NB4 (cell line): ENCODE measurements around the gene NFATC1.

Experiments
- CTCF ChIP-seq: IDR thresholded peaks from one replicate; pipeline ENCODE4 v1.5.1; 2012; ENCODE audit warnings: low read depth, low read length
- MYC ChIP-seq: IDR thresholded peaks from 2 replicates; pipeline ENCODE4 v1.6.1; 2011; ENCODE audit warnings: low read depth, low read length
- POLR2A ChIP-seq: IDR thresholded peaks from 2 replicates; pipeline ENCODE4 v1.6.1; 2011; ENCODE audit warnings: mild to moderate bottlenecking; ENCODE audit not compliant: insufficient read length; ENCODE audit errors: extremely low read depth

DNA sequence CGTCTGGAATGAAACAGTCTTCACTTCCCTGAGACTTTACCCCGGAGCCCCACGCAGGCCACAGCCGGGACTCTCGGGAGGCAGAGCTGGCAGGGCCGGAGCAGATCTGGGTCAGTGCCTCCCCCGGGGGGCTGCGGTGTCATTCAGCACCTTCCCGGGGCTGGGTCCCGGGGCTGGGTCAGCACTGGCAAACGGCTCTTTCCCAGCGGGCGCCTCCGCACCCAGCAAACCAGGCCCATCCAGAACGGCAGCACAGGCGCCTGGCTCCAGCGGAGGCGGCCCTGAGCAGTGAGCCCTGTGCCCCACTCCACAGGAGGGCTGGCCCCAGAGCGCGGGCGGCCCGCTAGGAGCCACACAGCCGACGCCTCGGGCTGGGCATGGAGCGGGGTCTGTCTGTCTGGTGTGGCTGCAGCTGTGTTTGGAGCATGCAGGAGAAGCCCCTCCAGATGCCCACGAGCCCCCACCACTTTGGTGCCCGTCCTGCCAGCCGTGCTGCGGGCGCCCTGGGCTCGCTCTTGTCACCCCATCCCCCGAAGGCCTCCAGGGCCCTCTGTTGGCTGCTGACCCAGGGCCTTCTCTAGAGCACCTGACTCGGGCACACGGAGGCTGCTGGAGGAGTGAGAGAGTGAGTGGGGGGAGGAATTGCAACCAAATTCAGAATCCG lies 151.8 kb downstream of the NFATC1 start:
- TF ChIP-seq CTCF (no peak), MYC (no peak), POLR2A (no peak)
